Hematopoietic multipotent progenitor cell treated with erythropoietin and hydrocortisone succinate and interleukin-3 and kit ligand, for 17 days (in vitro differentiated cells): Measurements from ENCODE around the gene ADAM23.
"Not testable (repeated sequence)": the region's sequence is repeated elsewhere in the genome, so short reads cannot be mapped to it uniquely, and the experiment has no call there.

Source experiments
- DNase-seq: peaks from one replicate; pipeline ENCODE4 v3.0.0-alpha.2; 2015; ENCODE audit warnings: low spot score

The ADAM23 gene, protein sequence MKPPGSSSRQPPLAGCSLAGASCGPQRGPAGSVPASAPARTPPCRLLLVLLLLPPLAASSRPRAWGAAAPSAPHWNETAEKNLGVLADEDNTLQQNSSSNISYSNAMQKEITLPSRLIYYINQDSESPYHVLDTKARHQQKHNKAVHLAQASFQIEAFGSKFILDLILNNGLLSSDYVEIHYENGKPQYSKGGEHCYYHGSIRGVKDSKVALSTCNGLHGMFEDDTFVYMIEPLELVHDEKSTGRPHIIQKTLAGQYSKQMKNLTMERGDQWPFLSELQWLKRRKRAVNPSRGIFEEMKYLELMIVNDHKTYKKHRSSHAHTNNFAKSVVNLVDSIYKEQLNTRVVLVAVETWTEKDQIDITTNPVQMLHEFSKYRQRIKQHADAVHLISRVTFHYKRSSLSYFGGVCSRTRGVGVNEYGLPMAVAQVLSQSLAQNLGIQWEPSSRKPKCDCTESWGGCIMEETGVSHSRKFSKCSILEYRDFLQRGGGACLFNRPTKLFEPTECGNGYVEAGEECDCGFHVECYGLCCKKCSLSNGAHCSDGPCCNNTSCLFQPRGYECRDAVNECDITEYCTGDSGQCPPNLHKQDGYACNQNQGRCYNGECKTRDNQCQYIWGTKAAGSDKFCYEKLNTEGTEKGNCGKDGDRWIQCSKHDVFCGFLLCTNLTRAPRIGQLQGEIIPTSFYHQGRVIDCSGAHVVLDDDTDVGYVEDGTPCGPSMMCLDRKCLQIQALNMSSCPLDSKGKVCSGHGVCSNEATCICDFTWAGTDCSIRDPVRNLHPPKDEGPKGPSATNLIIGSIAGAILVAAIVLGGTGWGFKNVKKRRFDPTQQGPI

DNA sequence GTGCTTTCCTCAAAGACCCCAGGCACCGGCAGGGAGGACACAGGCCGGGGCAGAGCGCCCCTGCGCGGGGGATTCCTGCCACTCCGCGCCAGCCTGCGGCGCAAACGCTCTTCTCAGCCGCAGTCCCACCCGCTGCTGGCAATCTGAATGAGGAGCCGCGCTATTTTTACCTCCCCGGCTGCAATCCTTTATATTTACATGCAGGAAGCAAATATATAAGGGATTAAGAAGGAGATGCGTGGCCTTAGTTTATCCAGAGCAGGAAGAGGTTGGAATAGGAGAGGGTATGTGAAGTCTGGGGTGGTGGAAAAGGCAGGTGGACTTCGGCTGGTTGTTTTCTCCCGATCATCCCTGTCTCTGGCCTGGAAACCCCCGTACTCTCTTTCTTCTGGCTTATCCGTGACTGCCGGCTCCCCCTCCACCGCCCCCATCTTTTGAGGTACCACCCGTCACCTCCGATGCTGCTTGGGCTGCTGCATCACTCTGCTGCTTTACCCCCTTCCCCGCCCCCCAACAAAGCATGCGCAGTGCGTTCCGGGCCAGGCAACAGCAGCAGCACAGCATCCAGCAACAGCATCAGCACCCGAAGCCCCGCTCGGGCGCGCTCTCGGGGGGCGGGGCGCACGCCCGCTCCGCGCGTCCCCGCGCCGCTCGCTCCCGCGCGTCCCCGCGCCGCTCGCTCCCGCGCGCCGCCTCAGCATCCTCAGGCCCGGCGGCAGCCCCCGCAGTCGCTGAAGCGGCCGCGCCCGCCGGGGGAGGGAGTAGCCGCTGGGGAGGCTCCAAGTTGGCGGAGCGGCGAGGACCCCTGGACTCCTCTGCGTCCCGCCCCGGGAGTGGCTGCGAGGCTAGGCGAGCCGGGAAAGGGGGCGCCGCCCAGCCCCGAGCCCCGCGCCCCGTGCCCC, at the start of gene ADAM23:
ADAM23 (plus strand) TSS at position 700 of the 902 bp plus-strand sequence. CDS start 335 bp downstream, outside the sequence.
- no peak for DNase-seq

DNA sequence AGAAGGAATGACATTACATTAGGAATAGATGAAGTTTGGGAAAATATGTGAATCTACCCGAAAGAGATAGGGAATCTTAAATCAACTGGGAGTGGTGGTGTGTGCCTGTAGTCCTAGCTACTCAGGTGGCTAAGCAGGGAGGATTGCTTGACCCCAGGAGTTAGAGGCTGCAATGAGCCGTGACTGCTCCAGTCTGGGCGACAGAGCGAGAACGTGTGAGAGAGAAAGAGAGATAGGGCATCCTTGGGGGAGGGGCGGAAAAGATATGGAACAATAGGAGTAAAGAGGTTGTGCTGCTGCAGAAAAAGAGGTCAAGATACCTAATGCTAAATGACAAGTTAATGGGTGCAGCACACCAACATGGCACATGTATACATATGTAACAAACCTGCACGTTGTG, 47.1 kb upstream of the ADAM23 start:
- no peak for DNase-seq

DNA sequence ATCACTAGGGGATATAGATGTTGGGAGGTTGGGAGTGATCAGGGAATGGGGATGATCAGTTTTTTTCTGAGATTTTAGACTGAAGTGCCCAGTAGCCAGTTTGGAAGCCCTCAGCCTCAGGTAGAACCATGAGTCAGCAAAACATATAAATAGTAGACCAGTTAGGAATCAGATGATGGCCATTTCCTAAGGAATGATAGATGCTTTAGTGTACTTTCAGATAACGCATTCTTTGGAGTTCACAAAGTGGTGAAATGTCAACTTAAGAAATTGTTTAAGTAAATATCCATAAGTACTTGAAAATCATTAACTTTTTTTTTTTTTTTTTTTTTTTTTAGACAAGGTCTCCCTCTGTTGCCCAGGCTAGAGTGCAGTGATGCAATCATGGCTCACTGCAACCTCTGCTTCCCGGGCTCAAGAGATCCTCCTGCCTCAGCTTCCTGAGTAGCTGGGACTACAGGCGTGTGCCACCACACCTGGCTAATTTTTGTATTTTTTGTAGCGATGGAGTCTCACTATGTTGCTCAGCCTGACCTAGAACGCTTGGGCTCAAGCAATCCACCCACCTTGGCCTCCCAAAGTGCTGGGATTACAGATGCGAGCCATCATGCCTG, 40.3 kb upstream of the ADAM23 start:
- DNase-seq = not testable (repeated sequence)

DNA sequence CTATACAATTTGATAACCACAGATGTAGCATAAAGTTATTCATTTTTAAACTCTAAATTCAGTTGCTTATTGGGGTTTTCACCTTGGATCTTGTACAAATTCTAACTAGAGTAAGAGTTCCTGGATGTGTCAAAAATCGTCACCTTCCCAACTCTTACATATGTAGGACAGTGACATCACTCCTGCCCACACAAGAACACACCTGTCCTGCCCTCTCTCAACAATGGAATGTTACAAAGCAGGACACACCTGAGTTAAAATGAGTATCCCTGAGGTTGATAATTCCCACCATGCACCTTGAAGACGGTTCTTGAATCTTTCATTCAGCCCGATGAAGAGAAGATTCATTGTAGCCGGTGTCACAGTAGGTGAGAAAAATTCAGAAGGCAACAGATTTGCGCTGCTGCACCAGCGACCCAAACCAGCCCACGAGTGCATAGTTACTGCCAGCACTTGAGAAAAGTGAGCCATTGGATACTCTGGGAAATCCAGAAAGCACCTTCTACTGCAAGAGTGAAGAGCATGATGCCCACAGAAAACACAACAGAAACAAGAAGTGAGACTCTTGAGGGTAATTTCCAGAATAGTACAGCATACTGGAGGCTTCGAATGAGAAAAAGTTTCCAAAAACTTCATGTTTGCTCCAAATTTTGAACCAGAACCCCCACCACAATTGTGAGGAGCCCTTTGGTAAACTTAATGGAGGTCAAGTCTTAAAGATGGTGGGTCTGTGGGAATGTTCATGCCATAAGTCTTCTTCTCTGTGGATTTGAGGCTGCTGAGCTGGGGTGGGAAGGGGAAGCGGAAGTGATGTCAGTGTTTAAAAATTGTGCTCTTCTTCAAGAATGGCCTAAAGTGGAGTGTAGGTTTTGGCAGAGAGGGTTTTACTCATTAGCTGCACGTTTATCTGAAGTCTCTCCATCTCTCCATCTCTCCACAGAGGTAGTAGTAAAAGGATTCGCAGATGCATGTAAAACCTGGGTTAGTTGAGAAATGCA, 34.7 kb upstream of the ADAM23 start:
- DNase-seq = no peak

DNA sequence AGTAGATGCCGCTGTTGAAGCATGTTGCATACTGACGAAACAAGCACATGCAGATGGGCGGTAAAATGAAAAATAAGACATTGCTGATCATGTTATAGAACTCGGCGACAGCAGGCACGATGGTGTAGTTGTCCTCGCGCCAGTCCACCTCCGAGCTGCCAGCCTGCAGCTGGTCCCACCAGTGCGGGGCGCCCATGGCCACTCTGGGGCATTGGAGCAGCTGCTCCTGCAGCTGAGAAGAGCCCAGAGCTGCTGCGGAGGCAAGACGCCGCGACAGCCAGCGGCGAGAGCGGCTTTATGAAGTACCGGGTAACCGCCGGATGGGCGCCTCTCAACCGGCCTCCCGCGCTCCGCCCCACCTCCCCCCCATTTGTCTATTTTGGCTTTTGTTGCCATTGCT, 32.6 kb upstream of the ADAM23 start:
- DNase-seq = no peak

DNA sequence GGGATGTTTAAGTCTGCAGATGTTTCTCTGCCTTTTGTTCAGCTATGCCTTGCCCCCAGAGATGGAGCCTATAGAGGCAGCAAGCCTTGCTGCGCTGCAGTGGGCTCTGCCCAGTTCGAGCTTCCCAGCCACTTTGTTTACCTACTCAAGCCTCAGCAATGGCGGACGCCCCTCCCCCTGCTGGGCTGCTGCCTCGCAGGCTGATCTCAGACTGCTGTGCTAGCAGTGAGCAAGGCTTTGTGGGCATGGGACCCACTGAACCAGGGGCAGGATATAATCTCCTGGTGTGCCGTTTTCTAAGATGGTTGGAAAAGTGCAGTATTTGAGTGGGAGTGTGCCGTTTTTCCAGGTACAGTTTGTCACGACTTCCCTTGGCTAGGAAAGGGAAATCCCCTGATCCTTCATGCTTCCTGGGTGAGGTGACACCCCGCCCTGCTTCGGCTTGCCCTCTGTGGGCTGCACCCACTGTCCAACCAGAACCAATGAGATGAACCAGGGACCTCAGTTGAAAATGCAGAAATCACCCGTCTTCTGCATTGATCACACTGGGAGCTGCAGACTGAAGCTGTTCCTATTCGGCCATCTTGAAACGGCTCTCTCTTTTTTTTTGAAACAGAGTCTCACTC, 27.6 kb upstream of the ADAM23 start:
- DNase-seq = no peak

DNA sequence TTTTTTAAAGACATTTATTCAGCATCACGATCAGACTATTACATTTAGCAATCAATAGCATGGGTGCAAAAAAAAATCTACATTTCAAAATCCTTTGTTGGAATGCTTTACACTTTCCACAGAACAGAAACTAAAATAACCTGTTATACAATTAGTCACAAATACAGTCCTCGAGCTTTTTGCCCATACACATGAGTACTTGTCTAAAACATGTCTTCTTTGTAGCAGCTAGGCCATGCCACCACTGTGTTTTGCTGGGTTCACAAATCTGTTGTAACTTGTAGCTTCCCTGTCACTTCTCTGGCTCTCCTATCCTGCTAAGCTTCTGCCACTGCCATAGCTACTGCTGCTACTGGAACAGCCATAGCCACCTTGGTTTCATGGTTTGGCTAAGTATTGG, 24.4 kb upstream of the ADAM23 start:
- no peak for DNase-seq

DNA sequence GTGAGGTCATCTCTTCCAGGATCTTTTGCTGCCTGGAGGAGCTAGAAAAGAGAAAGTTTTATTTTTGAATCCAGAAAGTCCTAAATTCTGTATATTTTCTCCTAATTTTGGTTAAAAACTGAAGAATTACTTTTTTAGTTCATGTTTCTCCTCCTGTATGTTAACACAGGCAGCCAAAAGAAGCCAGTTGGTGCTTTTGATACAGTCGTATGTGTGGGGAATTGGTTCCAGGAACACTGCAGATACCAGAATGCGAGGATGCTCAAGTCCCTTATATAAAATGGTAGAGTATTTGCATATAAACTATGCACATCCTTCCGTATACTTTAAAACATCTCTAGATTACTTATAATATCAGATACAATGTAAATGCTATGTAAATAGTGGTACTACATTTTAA, 22.6 kb upstream of the ADAM23 start:
- DNase-seq = no peak

DNA sequence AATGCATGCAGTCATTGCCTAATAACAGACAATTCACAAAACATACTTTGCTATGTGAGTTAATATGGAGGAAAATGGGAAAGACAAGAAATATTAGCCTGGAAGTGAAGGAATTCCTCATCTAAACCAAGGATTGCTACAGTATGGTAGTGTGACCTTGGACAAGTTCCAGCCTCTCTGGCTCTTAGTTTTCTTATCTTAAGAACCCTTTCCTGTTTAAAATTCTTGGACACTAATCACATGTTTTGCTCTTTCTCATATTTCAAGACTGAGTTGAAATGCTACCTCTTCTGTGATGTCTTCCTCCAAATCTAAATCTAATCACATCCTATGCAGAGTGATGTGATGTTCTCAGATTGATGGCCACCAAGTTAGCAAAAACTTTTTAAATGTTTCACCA, 20.8 kb upstream of the ADAM23 start:
- DNase-seq = no peak

DNA sequence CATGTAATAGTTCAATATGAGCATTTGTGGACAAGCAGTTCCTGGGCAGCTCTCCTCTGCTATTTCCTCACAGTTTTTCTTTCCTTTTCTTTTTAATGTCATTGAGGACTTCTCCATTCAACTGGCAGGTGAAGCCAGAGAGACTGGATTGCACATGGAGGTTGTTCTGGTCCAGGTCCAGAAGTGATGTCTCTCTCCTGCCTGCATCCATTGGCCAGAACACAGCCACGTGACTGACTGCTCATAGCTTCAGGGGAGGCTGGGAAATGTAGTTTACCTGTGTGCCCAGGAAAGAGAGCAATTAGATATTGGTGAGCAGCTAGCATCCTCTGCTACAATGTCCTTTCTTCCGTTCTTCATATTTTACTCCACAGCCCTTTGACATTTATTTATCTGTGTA, 20.2 kb upstream of the ADAM23 start:
- no peak for DNase-seq

DNA sequence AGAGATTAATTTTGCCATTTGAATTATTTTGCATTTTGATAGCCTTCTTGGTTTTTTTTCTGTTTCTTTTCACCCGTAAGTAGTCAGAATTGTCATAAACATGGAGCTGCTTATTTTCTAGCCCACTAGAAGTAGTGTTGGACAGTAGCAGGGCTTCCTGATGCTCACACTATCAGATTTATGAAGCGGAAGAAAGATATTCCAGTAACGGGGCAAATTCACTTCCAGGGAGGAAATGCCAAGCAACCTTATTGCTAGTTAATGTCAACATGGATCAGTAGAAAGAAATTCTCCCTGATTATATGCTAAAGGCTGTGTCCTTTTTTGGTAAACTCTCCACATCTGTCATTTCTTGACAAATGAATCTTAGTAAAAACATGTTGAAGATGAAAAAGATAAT, 19.2 kb upstream of the ADAM23 start:
- DNase-seq = no peak

DNA sequence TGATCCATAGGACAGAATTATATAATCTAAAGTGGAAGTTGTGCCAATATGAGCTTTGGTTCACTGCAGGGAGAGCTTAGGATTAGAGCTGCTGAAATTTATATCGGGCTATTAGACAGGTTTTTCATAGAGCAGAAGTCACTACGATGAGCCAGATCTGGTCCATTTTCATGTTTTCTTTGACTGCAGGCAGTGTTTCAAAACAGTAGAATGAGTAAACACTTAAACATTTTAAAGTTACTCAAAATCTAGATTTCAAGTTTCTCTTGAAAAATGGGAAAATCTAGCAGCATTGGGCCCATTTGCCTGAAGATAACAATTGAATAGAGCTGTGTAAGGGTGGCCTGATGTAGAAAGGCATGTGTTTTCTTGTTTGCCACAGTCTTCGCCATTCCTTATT, 14.5 kb upstream of the ADAM23 start:
- no peak for DNase-seq

DNA sequence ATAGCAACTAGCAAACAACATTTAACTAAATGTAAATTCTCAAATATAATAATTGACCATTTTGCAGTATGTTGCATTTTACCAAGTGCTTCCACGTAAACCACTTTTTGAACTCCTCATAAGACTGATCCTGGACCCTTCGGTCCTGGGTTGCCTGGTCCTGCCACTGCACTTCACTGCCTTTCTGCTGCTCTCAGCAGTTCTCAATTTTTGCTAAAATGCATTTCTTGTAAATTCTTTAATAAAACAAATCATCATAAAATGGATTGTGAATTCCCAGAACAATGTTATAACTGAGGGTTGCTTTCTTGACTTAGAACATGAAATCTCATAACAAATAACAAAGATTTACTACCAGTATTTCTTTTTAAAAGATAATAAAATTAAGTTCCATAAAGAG, 12.9 kb upstream of the ADAM23 start:
- DNase-seq = no peak

DNA sequence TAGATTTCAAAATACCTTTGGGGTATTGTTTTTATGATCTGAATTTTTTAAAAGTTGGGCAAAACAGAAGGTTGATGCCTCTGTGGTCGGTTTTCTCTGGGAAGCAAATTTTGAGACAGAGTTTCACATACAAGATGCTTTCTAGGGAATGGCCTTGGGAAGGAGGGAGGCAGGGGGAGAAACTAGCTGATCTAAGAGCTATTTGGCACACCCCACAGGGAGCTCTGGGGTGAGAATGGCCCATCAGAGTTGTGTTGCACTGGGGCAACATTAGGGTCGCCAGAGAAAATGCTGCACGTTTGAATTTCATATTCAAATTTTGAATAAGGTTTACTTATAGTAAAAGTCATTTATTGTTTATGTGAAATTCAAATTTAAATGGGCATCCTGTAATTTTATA, 11.9 kb upstream of the ADAM23 start:
- no peak for DNase-seq

DNA sequence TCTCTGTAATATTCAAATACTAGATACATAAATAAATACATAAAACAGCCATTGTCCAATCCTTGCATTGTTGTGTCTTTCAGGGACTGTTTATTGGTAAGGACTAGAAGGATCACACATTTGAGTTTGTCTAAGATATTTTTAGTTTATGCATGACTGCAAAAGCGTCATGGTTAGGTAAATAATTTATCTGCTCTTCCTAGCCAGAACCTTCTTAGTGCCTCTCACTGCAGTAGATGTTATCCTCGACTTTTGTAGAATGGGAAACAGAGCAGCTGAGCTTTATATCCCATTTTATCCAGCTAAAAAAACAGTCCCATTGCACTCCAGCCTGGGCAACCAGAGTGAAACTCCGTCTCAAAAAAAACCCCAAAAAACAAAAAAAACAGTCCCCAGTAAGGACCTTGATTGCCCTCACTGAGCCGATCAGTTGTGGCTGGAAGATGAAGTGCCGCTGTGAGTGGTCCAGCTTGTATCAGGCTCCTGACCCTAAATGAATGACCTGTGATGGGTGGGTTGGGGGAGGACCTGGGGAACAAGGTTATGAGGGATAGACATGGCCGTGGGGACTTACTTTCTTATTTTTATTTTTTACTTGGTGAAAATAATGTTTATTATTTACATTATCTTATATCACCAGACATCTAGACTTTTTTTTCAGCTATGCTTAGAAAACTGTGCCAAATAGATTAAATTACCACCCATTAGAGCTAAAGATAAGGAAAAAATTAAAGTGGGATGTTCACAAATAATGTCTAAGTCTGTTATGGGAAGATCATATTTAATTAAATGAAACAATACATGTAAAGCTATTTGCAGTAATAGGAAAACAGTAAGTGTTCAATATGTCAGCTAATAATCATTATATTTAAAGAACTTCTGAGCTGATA, 10.9 kb upstream of the ADAM23 start:
- DNase-seq = no peak

DNA sequence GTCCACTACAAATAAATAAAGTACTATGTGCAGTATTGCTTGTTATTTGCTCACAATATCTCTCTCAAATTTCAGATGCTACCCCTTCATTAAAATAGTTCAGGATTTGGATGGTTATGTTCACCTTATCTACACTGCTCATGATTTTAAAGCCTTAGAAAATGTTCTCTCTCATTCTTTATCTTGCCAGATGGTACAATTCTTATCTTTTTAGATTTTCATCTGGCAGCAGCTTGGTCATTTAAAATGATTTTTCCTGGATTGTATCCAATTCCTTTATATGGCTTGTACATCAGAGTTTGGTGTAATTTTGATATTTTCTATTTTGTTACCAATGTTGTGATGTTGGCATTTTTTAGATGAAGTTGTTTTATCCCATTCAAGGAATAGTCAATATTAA, 10.1 kb upstream of the ADAM23 start:
- no peak for DNase-seq

DNA sequence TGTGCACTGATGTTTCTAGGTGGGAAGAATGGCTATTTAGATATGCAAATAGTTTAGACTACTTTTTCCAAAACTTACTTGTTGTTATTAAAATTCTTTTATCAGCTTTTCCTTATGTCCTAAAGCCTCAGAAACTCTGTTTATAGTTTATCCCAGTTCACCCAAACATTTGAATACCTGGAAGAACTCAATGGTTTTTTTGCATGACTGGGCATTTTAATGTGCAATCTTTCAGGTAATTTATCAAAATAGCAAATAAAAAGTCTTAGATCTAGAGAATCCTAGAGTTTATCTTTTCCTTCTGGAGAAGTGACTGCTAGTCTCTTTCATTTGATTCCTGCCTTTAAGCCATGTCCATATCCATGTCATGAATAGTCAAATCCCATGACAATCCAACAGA, 9.6 kb upstream of the ADAM23 start:
- DNase-seq = no peak

DNA sequence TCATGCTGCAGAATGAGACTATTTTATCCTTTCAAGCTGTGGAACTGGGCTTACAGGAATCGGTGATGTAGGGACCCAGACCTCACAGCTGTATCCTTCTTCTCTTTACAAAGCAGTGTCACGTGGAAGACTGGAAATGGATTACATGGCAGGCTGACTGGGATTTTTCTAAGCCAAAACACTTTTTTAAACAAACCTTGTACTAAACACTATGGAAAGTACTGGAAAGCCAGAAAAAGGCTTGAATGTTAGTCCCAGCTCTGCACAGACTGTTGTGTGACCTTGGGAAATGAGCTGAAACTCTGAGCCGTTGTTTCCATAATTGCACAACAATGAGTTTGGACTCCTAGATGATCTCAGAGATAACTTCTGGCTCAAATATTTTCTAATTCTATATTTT, 7.6 kb upstream of the ADAM23 start:
- DNase-seq = no peak

DNA sequence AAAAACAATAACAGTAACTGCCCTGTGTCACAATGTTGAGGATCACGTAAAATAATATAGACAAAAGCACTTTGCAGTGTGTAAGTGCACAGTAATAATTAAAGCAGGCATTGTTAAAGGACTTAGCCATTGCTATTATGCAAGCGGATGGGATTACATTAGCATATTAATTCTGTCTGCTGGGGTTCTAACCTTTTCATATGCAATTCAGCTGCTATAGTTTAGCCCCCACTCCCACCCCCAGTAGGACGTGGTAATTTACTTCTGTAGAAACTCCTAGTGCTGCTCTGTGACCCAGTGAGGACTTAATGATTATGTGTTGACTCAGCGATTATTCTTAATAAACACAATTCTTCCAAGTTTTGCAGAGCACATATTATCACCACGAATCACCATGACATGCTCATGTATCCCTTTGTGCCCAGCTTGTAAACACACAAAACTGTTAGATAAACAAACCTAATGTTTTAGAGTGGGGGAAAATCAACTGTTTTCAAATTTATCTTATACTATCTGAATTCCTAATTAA, 5.1 kb upstream of the ADAM23 start:
- no peak for DNase-seq
